Body of pancreas (tissue), 4 donors: Measurements from ENCODE around the gene FBN1. TPM values are rescaled to one million over a fixed set of nuclear protein-coding genes. Genes with fewer than 3 reads are reported as not detected.

Source experiments
- ATAC-seq: fragments of 150-250 bp; one replicate; pipeline ENCODE4 v1.9.1; 2016
- DNase-seq, 4 donors: peaks; one replicate each; pipeline ENCODE4 v3.0.0-alpha.2; 2019
- H3K27ac ChIP-seq, 4 donors: fragments of 200-600 bp; sonication (generic); 1 replicate in 3 of 4; 2 replicates in 1 of 4; pipeline versions ENCODE4 v1.5.1 to v1.6.1; 2016 to 2019; ENCODE audit warnings: mild to moderate bottlenecking in 1 of 4, mixed read lengths in 1 of 4, moderate library complexity in 1 of 4
- H3K27me3 ChIP-seq, 2 donors: fragments of 200-600 bp; sonication (generic); one replicate each; pipeline ENCODE4 v1.6.0; 2016; ENCODE audit warnings: mild to moderate bottlenecking in 1 of 2
- H3K36me3 ChIP-seq, 2 donors: fragments of 200-600 bp; sonication (generic); replicated peaks in 1 of 2; 2 replicates each; pipeline ENCODE4 v1.5.1; 2016; ENCODE audit warnings: low read depth in 2 of 2; ENCODE audit not compliant: insufficient read depth in 1 of 2
- H3K4me1 ChIP-seq: fragments of 200-600 bp; sonication (generic); one replicate; pipeline ENCODE4 v1.6.0; 2016
- H3K4me3 ChIP-seq, 2 donors: fragments of 200-600 bp; sonication (generic); 1 replicate in 1 of 2; 2 replicates in 1 of 2; pipeline ENCODE4 v1.5.1; 2016 to 2019
- H3K9me3 ChIP-seq, 3 donors: fragments of 200-600 bp; sonication (generic); 1 replicate in 2 of 3; 2 replicates in 1 of 3; pipeline ENCODE4 v1.5.1; 2016
- POLR2A ChIP-seq, 3 donors: fragments of 450-650 bp; IDR thresholded peaks; one replicate each; pipeline ENCODE4 v1.6.1; 2016; ENCODE audit warnings: antibody characterized with exemption in 3 of 3, mild to moderate bottlenecking in 2 of 3
- WGBS, 2 donors: methylation state at CpG; one replicate each; pipeline ENCODE4 v1.1.5; 2017; 5-methylcytosine and 5-hydroxymethylcytosine counted together
- intact Hi-C: fragments of 100-400 bp; cut with DNase I; formaldehyde crosslinking; loops from one replicate; pipeline ENCODE4 v1.15.1; 2023
- total RNA-seq, 2 donors: library from RNA; depleted of rRNA; stranded (reverse); fragments of >200 nt; gene quantifications; one replicate each; pipeline ENCODE4 v1.1.0, GENCODE V29; 2016
- TF ChIP-seq, protein P1 (sequence below), 7 experiments: fragments of 450-650 bp in 4 of 7; fragments of 200-600 bp in 3 of 7; sonication (generic) in 3 of 7; IDR thresholded peaks; one replicate each; pipeline ENCODE4 v1.5.1; 2016 to 2019; ENCODE audit warnings: antibody characterized with exemption in 7 of 7

The FBN1 gene
- total RNA-seq, 2 donors from 2014 or later, result 12.7 to 51.1 TPM

GRCh38 chr15:48671103-48672022, 25.9 kb upstream of the FBN1 start:
- Histone ChIP-seq H3K9me3 (no peaks in the 10 kb centered on the region), H3K27ac (no peak overlapping the region), H3K36me3 (no peaks in the 10 kb centered on the region), H3K4me3 (no peak overlapping the region), H3K27me3 (no peaks in the 10 kb centered on the region), H3K4me1 (no peaks in the 10 kb centered on the region)
- ATAC-seq (peak; percentile 35), DNase-seq (peak in 2 of 4 donors; percentile 17 to 31)
- WGBS, 2 donors, result 59 to 66% methylated on average over 6 of the region's 6 CpGs
- intact Hi-C loops, result no loop called here
- TF ChIP-seq, protein P1, sequence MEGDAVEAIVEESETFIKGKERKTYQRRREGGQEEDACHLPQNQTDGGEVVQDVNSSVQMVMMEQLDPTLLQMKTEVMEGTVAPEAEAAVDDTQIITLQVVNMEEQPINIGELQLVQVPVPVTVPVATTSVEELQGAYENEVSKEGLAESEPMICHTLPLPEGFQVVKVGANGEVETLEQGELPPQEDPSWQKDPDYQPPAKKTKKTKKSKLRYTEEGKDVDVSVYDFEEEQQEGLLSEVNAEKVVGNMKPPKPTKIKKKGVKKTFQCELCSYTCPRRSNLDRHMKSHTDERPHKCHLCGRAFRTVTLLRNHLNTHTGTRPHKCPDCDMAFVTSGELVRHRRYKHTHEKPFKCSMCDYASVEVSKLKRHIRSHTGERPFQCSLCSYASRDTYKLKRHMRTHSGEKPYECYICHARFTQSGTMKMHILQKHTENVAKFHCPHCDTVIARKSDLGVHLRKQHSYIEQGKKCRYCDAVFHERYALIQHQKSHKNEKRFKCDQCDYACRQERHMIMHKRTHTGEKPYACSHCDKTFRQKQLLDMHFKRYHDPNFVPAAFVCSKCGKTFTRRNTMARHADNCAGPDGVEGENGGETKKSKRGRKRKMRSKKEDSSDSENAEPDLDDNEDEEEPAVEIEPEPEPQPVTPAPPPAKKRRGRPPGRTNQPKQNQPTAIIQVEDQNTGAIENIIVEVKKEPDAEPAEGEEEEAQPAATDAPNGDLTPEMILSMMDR (IDR thresholded peaks at IDR 0.05), result no peak
- no peak for TF ChIP-seq POLR2A (IDR thresholded peaks at IDR 0.05)

DNA sequence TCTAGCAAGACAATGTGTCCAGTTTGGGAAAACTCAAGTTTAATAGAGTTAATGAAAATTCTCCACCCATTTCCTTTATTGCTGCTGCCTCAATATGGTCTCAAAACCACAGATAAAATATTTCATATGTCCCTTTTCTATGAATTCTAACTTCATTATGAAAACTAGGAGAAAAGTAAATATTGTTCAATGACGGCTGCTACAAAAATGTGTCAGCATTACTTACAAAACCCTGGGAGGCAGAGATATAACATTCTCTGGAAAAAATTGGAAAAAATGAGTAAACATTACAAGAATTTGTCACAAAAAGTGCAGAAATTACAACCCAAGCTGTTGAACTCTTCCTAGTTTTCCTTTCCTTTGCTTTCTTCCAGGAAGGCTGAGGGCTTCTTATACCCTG, 22.2 kb upstream of the FBN1 start:
- H3K27ac ChIP-seq, result no peak overlapping the region
- WGBS, 2 donors, result 46 to 61% methylated on average over 1 of the region's 1 CpG
- ATAC-seq (no peak), DNase-seq (no peak)
- H3K9me3 ChIP-seq, result no peaks in the 10 kb centered on the region
- H3K4me3 ChIP-seq, result no peak overlapping the region
- TF ChIP-seq, protein P1 (IDR thresholded peaks at IDR 0.05), result no peak
- H3K27me3 ChIP-seq, result no peaks in the 10 kb centered on the region
- intact Hi-C loops, result no loop called here
- no peaks in the 10 kb centered on the region for H3K36me3 ChIP-seq
- no peaks in the 10 kb centered on the region for H3K4me1 ChIP-seq

- Histone ChIP-seq H3K9me3 (no peaks in the 10 kb centered on the region), H3K4me3 (no peak overlapping the region), H3K27me3 (no peaks in the 10 kb centered on the region), H3K27ac (no peak overlapping the region), H3K4me1 (no peaks in the 10 kb centered on the region), H3K36me3 (no peaks in the 10 kb centered on the region)
- no peak for TF ChIP-seq POLR2A (IDR thresholded peaks at IDR 0.05)
- TF ChIP-seq, protein P1 (IDR thresholded peaks at IDR 0.05), result no peak
- intact Hi-C loops, result no loop called here
- no peak for ATAC-seq
- no peak for DNase-seq
- WGBS, 2 donors, result 70 to 82% methylated on average over 1 of the region's 1 CpG
Observed at GRCh38 chr15:48664436-48664835, 18.9 kb upstream of the FBN1 start.

GRCh38 chr15:48657950-48658591, 12.6 kb upstream of the FBN1 start:
- Histone ChIP-seq H3K4me3 (no peak overlapping the region), H3K36me3 (no peaks in the 10 kb centered on the region), H3K9me3 (no peaks in the 10 kb centered on the region), H3K4me1 (no peaks in the 10 kb centered on the region), H3K27ac (no peak overlapping the region), H3K27me3 (no peaks in the 10 kb centered on the region)
- DNase-seq (no peak), ATAC-seq (no peak)
- TF ChIP-seq, protein P1 (IDR thresholded peaks at IDR 0.05), result no peak
- TF ChIP-seq POLR2A (IDR thresholded peaks at IDR 0.05), result no peak
- intact Hi-C loops, result no loop called here
- WGBS, 2 donors, result 61 to 84% methylated on average over 6 to 7 of the region's 7 CpGs
